Measurements from ENCODE around the gene MRPS7.
"Not testable (repeated sequence)": the region's sequence is repeated elsewhere in the genome, so short reads cannot be mapped to it uniquely, and the experiment has no call there.

MRPS7 gene

GRCh38 chr17:75271233-75271954 lies 9.7 kb downstream of the MRPS7 start:
- DNase-seq (ENCODE audit: low read depth, low spot score), result peak; percentile 77

GRCh38 chr17:75271955-75272847 lies 10.5 kb downstream of the MRPS7 start:
- no peak for DNase-seq (ENCODE audit: low read depth, low spot score)

- DNase-seq (ENCODE audit: low read depth, low spot score), result no peak
Observed at GRCh38 chr17:75272848-75273184, 11.1 kb downstream of the MRPS7 start.

GRCh38 chr17:75273977-75274708 lies 12.5 kb downstream of the MRPS7 start:
- DNase-seq (ENCODE audit: low read depth, low spot score), result no peak

GRCh38 chr17:75277664-75278071 lies 16.0 kb downstream of the MRPS7 start:
- no peak for DNase-seq (ENCODE audit: low read depth, low spot score)

- DNase-seq (ENCODE audit: low read depth, low spot score), result not testable (repeated sequence)
Observed at GRCh38 chr17:75280189-75280588, 18.5 kb downstream of the MRPS7 start.

GRCh38 chr17:75285123-75285522 lies 23.4 kb downstream of the MRPS7 start:
- no peak for DNase-seq (ENCODE audit: low read depth, low spot score)

GRCh38 chr17:75287221-75287620 lies 25.5 kb downstream of the MRPS7 start:
- DNase-seq (ENCODE audit: low read depth, low spot score), result no peak

- DNase-seq (ENCODE audit: low read depth, low spot score), result no peak
Observed at GRCh38 chr17:75288359-75288758, 26.7 kb downstream of the MRPS7 start.

- no peak for DNase-seq (ENCODE audit: low read depth, low spot score)
Observed at GRCh38 chr17:75288770-75289114, 27.1 kb downstream of the MRPS7 start.

GRCh38 chr17:75289115-75289831 lies 27.6 kb downstream of the MRPS7 start, which contains the start of gene SLC25A19:
TSS of gene SLC25A19 (minus strand) at chr17:75289433. CDS start at chr17:75286764, 2,669 bp downstream.
- peak; percentile 87 for DNase-seq (ENCODE audit: low read depth, low spot score)

GRCh38 chr17:75289832-75290337 lies 28.2 kb downstream of the MRPS7 start:
- peak; percentile 27 for DNase-seq (ENCODE audit: low read depth, low spot score)

- not testable (repeated sequence) for DNase-seq (ENCODE audit: low read depth, low spot score)
Observed at GRCh38 chr17:75292810-75293448, 31.2 kb downstream of the MRPS7 start.

GRCh38 chr17:75295201-75296158 lies 33.8 kb downstream of the MRPS7 start:
- DNase-seq (ENCODE audit: low read depth, low spot score), result no peak

- DNase-seq (ENCODE audit: low read depth, low spot score), result no peak
Observed at GRCh38 chr17:75300280-75300679, 38.6 kb downstream of the MRPS7 start.

- DNase-seq (ENCODE audit: low read depth, low spot score), result no peak
Observed at GRCh38 chr17:75301049-75301448, 39.4 kb downstream of the MRPS7 start.

GRCh38 chr17:75301502-75302206 lies 40.0 kb downstream of the MRPS7 start:
- DNase-seq (ENCODE audit: low read depth, low spot score), result no peak

- no peak for DNase-seq (ENCODE audit: low read depth, low spot score)
Observed at GRCh38 chr17:75307957-75308731, 46.5 kb downstream of the MRPS7 start.

Data from activated naive CD8-positive, alpha-beta T cell treated with anti-CD3 and anti-CD28 coated beads, Interleukin-2, amount 50 U/mL, for 16 hours (primary cell).